Measurements from ENCODE around the gene TXNDC8. TPM values are rescaled to one million over a fixed set of nuclear protein-coding genes. Genes with fewer than 3 reads are reported as not detected.

TXNDC8 gene
- total and polyA plus RNA-seq, 4 experiments from 2014 or later = not detected

DNA sequence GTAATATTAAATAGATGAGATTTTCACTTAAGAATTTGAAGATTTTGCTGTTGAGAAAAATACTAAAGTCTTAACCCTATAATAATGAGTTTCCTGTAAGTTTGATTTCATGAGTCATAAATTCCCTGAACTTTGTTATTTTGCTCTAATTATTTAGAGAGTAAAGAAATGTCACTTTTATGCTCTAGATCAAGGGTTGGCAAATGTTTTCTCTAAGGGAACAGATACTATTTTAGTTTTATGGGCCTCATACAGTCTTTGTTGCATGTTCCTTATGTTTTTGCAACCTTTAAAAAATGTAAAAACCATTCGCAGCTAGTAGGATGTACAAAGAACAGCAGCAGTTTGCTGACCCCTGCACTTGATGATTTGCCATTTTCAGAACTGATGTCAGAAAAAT, 480 bp upstream of the TXNDC8 start:
- Mint-ChIP-seq H3K27me3 (peaks cover 0 to 4% of the 10 kb centered on the region in 2 donors), H3K27ac (no peak overlapping the region), H3K4me1 (no peaks in the 10 kb centered on the region), H3K4me3 (no peak overlapping the region), H3K9me3 (no peaks in the 10 kb centered on the region), H3K36me3 (no peaks in the 10 kb centered on the region)
- Histone ChIP-seq H3K4me1 (ENCODE audit: insufficient read depth, low read length) (no peaks in the 10 kb centered on the region), H3K36me3 (ENCODE audit: insufficient read depth, low read length) (no peaks in the 10 kb centered on the region), H3K27ac (ENCODE audit: low read depth, low read length) (no peak overlapping the region), H3K9me3 (ENCODE audit: control insufficient read depth in 1 of 2, low read length in 2 of 2) (no peaks in the 10 kb centered on the region), H3K4me3 (ENCODE audit: low read length in 2 of 2) (no peak overlapping the region), H3K27me3 (ENCODE audit: insufficient read depth, low read length) (no peaks in the 10 kb centered on the region)
- intact Hi-C loops (cut with micrococcal nuclease) = no loop called here
- POLR2A ChIA-PET (ENCODE audit: partially characterized antibody) = no interaction called here
- CTCF ChIA-PET (ENCODE audit: partially characterized antibody) = no interaction called here
- DNase-seq = no peak

DNA sequence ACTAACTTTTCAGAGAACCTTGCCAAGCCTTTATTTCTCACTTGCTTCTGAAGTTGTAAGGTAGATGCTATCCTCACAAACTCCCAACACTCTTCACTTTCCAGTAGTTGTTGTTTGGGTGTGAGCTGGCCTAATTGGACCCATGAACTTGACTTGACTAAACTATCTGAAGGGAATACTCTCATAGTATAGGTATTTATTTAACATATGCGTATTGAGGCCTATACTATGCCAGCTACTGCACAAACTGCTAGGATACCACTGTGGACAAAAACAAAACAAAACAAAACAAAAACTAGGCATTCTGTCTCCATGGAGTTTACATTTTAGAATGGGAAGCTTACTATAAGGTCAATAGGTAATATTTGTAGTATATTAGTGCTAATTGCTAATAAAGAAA, 1.3 kb downstream of the TXNDC8 start:
- Histone ChIP-seq H3K27ac (ENCODE audit: low read depth, low read length) (no peak overlapping the region), H3K27me3 (ENCODE audit: insufficient read depth, low read length) (no peaks in the 10 kb centered on the region), H3K4me3 (ENCODE audit: low read length in 2 of 2) (no peak overlapping the region), H3K9me3 (ENCODE audit: control insufficient read depth in 1 of 2, low read length in 2 of 2) (no peaks in the 10 kb centered on the region), H3K4me1 (ENCODE audit: insufficient read depth, low read length) (no peaks in the 10 kb centered on the region), H3K36me3 (ENCODE audit: insufficient read depth, low read length) (no peaks in the 10 kb centered on the region)
- no peaks in the 10 kb centered on the region for H3K4me1 Mint-ChIP-seq
- DNase-seq = no peak
- CTCF ChIA-PET (ENCODE audit: partially characterized antibody) = no interaction called here
- peaks cover 0 to 3% of the 10 kb centered on the region in 2 donors for H3K27me3 Mint-ChIP-seq
- POLR2A ChIA-PET (ENCODE audit: partially characterized antibody) = no interaction called here
- no peaks in the 10 kb centered on the region for H3K9me3 Mint-ChIP-seq
- intact Hi-C loops (cut with micrococcal nuclease) = no loop called here
- no peaks in the 10 kb centered on the region for H3K36me3 Mint-ChIP-seq
- no peak overlapping the region for H3K27ac Mint-ChIP-seq
- no peak overlapping the region for H3K4me3 Mint-ChIP-seq

DNA sequence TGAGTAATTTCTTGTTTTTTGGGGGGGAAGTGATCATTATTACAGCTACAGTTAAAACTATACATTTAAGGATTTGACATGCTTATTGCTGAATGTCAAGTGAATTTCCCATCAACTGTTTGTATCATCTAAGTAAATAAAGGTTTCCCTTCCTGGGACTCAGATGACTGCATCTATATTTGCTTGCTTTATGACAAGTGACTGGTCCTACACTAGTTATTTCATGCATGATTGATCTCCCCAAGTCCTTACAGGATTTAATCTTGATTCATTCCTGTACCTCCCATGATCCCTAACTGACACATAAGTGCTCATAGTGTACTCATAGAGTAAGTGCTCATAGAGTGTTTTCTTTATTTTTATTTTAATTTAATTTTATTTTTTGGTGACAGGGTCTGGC, 2.8 kb downstream of the TXNDC8 start:
- H3K4me3 Mint-ChIP-seq = no peak overlapping the region
- no peaks in the 10 kb centered on the region for H3K9me3 ChIP-seq (ENCODE audit: control insufficient read depth in 1 of 2, low read length in 2 of 2)

DNA sequence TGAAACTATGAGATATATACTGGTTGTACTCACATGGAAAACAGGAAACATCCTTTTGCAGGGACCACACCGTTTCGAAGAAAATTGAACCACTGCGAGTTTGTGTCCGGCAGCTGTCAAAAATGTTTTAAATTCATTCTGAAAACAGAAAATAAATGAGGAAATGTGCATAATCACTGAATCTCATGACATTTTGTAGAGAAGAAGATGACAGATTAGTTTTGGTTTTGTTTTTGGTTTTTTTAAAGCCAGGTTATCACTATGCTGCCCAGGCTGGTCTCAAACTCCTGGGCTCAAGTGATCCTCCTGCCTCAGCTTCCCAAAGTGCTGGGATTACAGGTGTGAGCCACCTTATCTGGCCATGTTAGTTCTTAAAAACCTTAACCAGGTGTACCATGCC, 3.5 kb downstream of the TXNDC8 start:
- ChIA-PET CTCF (ENCODE audit: partially characterized antibody) (no interaction called here), POLR2A (ENCODE audit: partially characterized antibody) (no interaction called here)
- no peaks in the 10 kb centered on the region for H3K36me3 Mint-ChIP-seq
- Histone ChIP-seq H3K9me3 (ENCODE audit: control insufficient read depth in 1 of 2, low read length in 2 of 2) (no peaks in the 10 kb centered on the region), H3K27me3 (ENCODE audit: insufficient read depth, low read length) (no peaks in the 10 kb centered on the region), H3K36me3 (ENCODE audit: insufficient read depth, low read length) (no peaks in the 10 kb centered on the region), H3K4me3 (ENCODE audit: low read length in 2 of 2) (no peak overlapping the region), H3K27ac (ENCODE audit: low read depth, low read length) (no peak overlapping the region), H3K4me1 (ENCODE audit: insufficient read depth, low read length) (no peaks in the 10 kb centered on the region)
- intact Hi-C loops (cut with micrococcal nuclease) = no loop called here
- no peak overlapping the region for H3K4me3 Mint-ChIP-seq
- H3K27ac Mint-ChIP-seq = no peak overlapping the region
- peaks cover 0 to 3% of the 10 kb centered on the region in 2 donors for H3K27me3 Mint-ChIP-seq
- H3K9me3 Mint-ChIP-seq = no peaks in the 10 kb centered on the region
- no peak for DNase-seq
- H3K4me1 Mint-ChIP-seq = no peaks in the 10 kb centered on the region

More for the DNA sequence above, 2.8 kb downstream of the TXNDC8 start:
- Histone ChIP-seq H3K4me3 (ENCODE audit: low read length in 2 of 2) (no peak overlapping the region), H3K36me3 (ENCODE audit: insufficient read depth, low read length) (no peaks in the 10 kb centered on the region), H3K4me1 (ENCODE audit: insufficient read depth, low read length) (no peaks in the 10 kb centered on the region), H3K27me3 (ENCODE audit: insufficient read depth, low read length) (no peaks in the 10 kb centered on the region), H3K27ac (ENCODE audit: low read depth, low read length) (no peak overlapping the region)
- H3K27me3 Mint-ChIP-seq = peaks cover 0 to 3% of the 10 kb centered on the region in 2 donors
- POLR2A ChIA-PET (ENCODE audit: partially characterized antibody) = no interaction called here
- H3K9me3 Mint-ChIP-seq = no peaks in the 10 kb centered on the region
- no peaks in the 10 kb centered on the region for H3K4me1 Mint-ChIP-seq
- DNase-seq = no peak
- intact Hi-C loops (cut with micrococcal nuclease) = no loop called here
- H3K27ac Mint-ChIP-seq = no peak overlapping the region
- CTCF ChIA-PET (ENCODE audit: partially characterized antibody) = no interaction called here
- H3K36me3 Mint-ChIP-seq = no peaks in the 10 kb centered on the region

DNA sequence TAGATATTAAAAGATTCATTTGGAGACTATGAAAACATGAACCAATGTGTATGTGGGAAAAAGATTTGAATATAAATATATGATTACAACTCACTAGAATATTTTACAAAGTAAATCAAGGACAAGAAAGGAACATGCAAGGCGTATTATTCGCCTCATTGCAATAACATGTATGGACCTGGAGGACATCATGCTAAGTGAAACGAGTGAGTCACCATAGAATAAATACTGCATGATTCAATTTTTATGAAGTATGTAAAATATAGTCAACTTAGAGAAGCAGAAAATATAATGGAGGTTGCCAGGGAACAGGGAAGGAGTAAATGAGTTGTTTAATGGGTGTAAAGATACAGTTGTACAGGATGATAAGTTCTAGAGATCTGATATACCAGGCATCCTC, 4.9 kb downstream of the TXNDC8 start:
- no peak overlapping the region for H3K27ac ChIP-seq (ENCODE audit: low read depth, low read length)
- no peaks in the 10 kb centered on the region for H3K9me3 ChIP-seq (ENCODE audit: control insufficient read depth in 1 of 2, low read length in 2 of 2)
- H3K27ac Mint-ChIP-seq = no peak overlapping the region
- H3K36me3 ChIP-seq (ENCODE audit: insufficient read depth, low read length) = no peaks in the 10 kb centered on the region
- H3K36me3 Mint-ChIP-seq = no peaks in the 10 kb centered on the region
- no peaks in the 10 kb centered on the region for H3K4me1 ChIP-seq (ENCODE audit: insufficient read depth, low read length)
- no peak for DNase-seq
- peaks cover 0 to 2% (median 0%) of the 10 kb centered on the region in 8 donors for H3K9me3 Mint-ChIP-seq
- no peaks in the 10 kb centered on the region for H3K27me3 ChIP-seq (ENCODE audit: insufficient read depth, low read length)
- no peak overlapping the region for H3K4me3 ChIP-seq (ENCODE audit: low read length in 2 of 2)
- CTCF ChIA-PET (ENCODE audit: partially characterized antibody) = no interaction called here
- peaks cover 0 to 3% of the 10 kb centered on the region in 2 donors for H3K27me3 Mint-ChIP-seq
- H3K4me1 Mint-ChIP-seq = no peaks in the 10 kb centered on the region
- intact Hi-C loops (cut with micrococcal nuclease) = no loop called here
- H3K4me3 Mint-ChIP-seq = no peak overlapping the region
- POLR2A ChIA-PET (ENCODE audit: partially characterized antibody) = no interaction called here

DNA sequence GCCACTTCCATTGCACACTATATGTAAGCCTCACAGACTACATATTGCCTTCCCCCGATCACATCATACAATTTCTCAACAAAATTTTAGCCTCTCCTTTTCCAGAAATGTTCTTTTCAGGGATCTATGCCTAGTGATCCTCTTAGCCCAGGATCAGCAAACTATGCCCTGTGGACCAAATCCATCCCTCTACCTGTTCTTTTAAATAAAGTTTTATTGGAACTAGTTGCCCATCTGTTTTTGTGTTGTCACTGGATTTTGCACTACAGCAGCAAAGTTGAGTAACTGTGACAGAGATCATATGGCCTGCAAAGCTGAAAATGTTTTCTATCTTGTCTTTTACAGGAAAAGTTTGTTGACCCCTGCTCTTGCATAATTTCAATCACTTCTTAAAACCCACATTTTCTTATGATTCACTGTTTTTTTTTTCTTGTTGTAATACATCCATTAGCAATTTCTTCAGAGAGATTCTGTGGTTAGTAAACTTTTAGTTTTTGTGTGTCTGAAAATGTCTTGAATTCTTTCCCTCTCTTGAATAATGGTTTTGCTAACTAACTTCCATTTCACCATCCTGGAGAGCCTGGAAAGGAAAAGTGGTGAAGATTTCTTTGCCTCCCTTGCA, 7.1 kb downstream of the TXNDC8 start:
- no peak overlapping the region for H3K27ac Mint-ChIP-seq
- no peaks in the 10 kb centered on the region for H3K4me1 Mint-ChIP-seq
- no peak overlapping the region for H3K4me3 ChIP-seq (ENCODE audit: low read length in 2 of 2)
- no peaks in the 10 kb centered on the region for H3K36me3 ChIP-seq (ENCODE audit: insufficient read depth, low read length)
- ChIA-PET CTCF (ENCODE audit: partially characterized antibody) (no interaction called here), POLR2A (ENCODE audit: partially characterized antibody) (no interaction called here)
- H3K9me3 Mint-ChIP-seq = peaks cover 0 to 2% (median 0%) of the 10 kb centered on the region in 8 donors
- no peak overlapping the region for H3K4me3 Mint-ChIP-seq
- no peaks in the 10 kb centered on the region for H3K36me3 Mint-ChIP-seq
- H3K27ac ChIP-seq (ENCODE audit: low read depth, low read length) = no peak overlapping the region
- H3K27me3 Mint-ChIP-seq = peaks cover 0 to 8% of the 10 kb centered on the region in 2 donors
- no peaks in the 10 kb centered on the region for H3K27me3 ChIP-seq (ENCODE audit: insufficient read depth, low read length)
- intact Hi-C loops (cut with micrococcal nuclease) = no loop called here
- H3K4me1 ChIP-seq (ENCODE audit: insufficient read depth, low read length) = no peaks in the 10 kb centered on the region
- H3K9me3 ChIP-seq (ENCODE audit: control insufficient read depth in 1 of 2, low read length in 2 of 2) = no peaks in the 10 kb centered on the region
- DNase-seq = no peak

DNA sequence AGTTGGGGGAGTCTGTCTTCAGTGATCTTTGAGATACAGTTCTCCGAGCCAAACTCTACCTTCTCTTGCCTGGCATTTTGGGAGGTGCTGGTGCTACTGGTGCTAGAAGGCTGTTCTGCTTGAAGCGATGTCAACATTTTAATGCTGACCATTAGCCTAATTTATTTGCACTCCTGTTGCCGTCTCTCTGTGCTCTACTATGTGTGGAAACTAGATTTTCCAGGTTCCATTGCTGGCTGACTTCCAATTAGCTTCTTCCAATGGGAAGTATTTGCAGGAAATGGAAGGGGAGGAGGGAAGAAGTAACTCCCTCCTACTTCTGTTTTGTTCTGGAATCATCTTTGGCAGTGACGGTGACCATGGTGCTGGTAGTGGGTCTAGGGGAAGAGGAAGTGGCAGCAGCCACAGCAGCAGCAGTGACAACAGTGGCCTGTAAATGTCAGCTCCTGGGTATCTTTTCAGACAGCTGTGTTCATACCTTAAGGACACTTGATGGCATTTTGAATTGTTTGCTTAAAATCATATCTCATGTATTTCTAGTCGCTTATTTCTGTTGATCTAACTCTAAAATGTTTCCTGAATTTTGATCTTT, 7.9 kb downstream of the TXNDC8 start:
- POLR2A ChIA-PET (ENCODE audit: partially characterized antibody) = no interaction called here
- no peak for DNase-seq
- H3K27me3 ChIP-seq (ENCODE audit: insufficient read depth, low read length) = no peaks in the 10 kb centered on the region
- Mint-ChIP-seq H3K27ac (no peak overlapping the region), H3K4me3 (no peak overlapping the region), H3K4me1 (no peaks in the 10 kb centered on the region), H3K36me3 (no peaks in the 10 kb centered on the region), H3K9me3 (peaks cover 0 to 2% (median 0%) of the 10 kb centered on the region in 8 donors), H3K27me3 (peaks cover 0 to 8% of the 10 kb centered on the region in 2 donors)
- intact Hi-C loops (cut with micrococcal nuclease) = no loop called here
- H3K36me3 ChIP-seq (ENCODE audit: insufficient read depth, low read length) = no peaks in the 10 kb centered on the region
- H3K9me3 ChIP-seq (ENCODE audit: control insufficient read depth in 1 of 2, low read length in 2 of 2) = no peaks in the 10 kb centered on the region
- no peak overlapping the region for H3K4me3 ChIP-seq (ENCODE audit: low read length in 2 of 2)
- no peak overlapping the region for H3K27ac ChIP-seq (ENCODE audit: low read depth, low read length)
- CTCF ChIA-PET (ENCODE audit: partially characterized antibody) = no interaction called here
- no peaks in the 10 kb centered on the region for H3K4me1 ChIP-seq (ENCODE audit: insufficient read depth, low read length)

Data from CD4-positive, alpha-beta memory T cell (primary cell).